ENCODE data around the gene CAMTA1.

GRCh38 chr1:7233646-7234470 is 448.6 kb downstream of the CAMTA1 start:
- TF ChIP-seq CTCF (IDR thresholded peaks at IDR 0.05; ENCODE audit: insufficient read depth, low read depth, low read length) (no peak), EZH2 (IDR thresholded peaks at IDR 0.05; ENCODE audit: insufficient read depth, low read length) (no peak)

All from astrocyte (in vitro differentiated cells and primary cell).